ENCODE data around the gene SLC29A3.

SLC29A3 gene

GRCh38 chr10:71301371-71301916, 17.6 kb upstream of the SLC29A3 start:
- TF ChIP-seq CTCF (IDR thresholded peaks at IDR 0.05; ENCODE audit: insufficient read depth, low read depth, low read length, missing control alignments): no peak
- no peak overlapping the region for H3K4me3 ChIP-seq (ENCODE audit: low read length)
- DNase-seq (ENCODE audit: low read depth): no peak

GRCh38 chr10:71302451-71302850, 16.6 kb upstream of the SLC29A3 start:
- DNase-seq (ENCODE audit: low read depth): no peak
- no peak overlapping the region for H3K4me3 ChIP-seq (ENCODE audit: low read length)
- TF ChIP-seq CTCF (IDR thresholded peaks at IDR 0.05; ENCODE audit: insufficient read depth, low read depth, low read length, missing control alignments): no peak

GRCh38 chr10:71302874-71303568, 16.0 kb upstream of the SLC29A3 start:
- peak; percentile 62 for TF ChIP-seq CTCF (IDR thresholded peaks at IDR 0.05; ENCODE audit: insufficient read depth, low read depth, low read length, missing control alignments)
- peak; percentile 74 for DNase-seq (ENCODE audit: low read depth)
- H3K4me3 ChIP-seq (ENCODE audit: low read length): no peak overlapping the region

- DNase-seq (ENCODE audit: low read depth): no peak
These were observed 15.5 kb upstream of the SLC29A3 start for GRCh38 chr10:71303569-71303907.

GRCh38 chr10:71304914-71305313, 14.1 kb upstream of the SLC29A3 start:
- DNase-seq (ENCODE audit: low read depth): no peak
- no peak for TF ChIP-seq CTCF (IDR thresholded peaks at IDR 0.05; ENCODE audit: insufficient read depth, low read depth, low read length, missing control alignments)
- no peak overlapping the region for H3K4me3 ChIP-seq (ENCODE audit: low read length)

More at GRCh38 chr10:71303569-71303907, 15.5 kb upstream of the SLC29A3 start:
- no peak for TF ChIP-seq CTCF (IDR thresholded peaks at IDR 0.05; ENCODE audit: insufficient read depth, low read depth, low read length, missing control alignments)
- H3K4me3 ChIP-seq (ENCODE audit: low read length): no peak overlapping the region

- TF ChIP-seq CTCF (IDR thresholded peaks at IDR 0.05; ENCODE audit: insufficient read depth, low read depth, low read length, missing control alignments): no peak
- no peak overlapping the region for H3K4me3 ChIP-seq (ENCODE audit: low read length)
- DNase-seq (ENCODE audit: low read depth): no peak
These were observed 12.1 kb upstream of the SLC29A3 start for GRCh38 chr10:71306979-71307378.

Data from epithelial cell of esophagus (primary cell).